ENCODE measurements around the gene IGFBP1.
"Not testable (repeated sequence)": the region's sequence is repeated elsewhere in the genome, so short reads cannot be mapped to it uniquely, and the experiment has no call there.

DNA sequence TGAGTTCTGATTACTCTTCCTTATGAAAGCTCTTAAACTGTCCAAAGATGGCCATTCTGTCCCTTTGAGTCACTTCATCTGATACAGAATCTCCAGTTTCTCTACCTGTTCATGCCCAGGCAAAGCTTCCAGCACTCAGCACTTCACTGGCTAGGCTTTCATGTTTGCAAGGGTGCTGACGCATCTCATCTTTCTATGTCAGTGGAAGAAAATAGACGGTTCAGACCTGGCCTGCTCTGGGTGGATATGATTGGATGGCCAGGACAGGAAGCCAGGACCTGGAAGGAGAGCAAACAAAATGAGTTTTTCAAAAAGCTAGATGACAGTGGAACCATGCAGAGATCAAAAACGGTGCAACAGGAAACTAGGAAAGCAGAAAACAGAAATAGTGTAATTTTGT is 32.6 kb upstream of the IGFBP1 start:
- TF ChIP-seq EP300 (conservative IDR thresholded peaks at IDR 0.05; ENCODE audit: poor library complexity, severe bottlenecking) = not testable (repeated sequence)
- TF ChIP-seq, protein P1, sequence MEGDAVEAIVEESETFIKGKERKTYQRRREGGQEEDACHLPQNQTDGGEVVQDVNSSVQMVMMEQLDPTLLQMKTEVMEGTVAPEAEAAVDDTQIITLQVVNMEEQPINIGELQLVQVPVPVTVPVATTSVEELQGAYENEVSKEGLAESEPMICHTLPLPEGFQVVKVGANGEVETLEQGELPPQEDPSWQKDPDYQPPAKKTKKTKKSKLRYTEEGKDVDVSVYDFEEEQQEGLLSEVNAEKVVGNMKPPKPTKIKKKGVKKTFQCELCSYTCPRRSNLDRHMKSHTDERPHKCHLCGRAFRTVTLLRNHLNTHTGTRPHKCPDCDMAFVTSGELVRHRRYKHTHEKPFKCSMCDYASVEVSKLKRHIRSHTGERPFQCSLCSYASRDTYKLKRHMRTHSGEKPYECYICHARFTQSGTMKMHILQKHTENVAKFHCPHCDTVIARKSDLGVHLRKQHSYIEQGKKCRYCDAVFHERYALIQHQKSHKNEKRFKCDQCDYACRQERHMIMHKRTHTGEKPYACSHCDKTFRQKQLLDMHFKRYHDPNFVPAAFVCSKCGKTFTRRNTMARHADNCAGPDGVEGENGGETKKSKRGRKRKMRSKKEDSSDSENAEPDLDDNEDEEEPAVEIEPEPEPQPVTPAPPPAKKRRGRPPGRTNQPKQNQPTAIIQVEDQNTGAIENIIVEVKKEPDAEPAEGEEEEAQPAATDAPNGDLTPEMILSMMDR (IDR thresholded peaks at IDR 0.05; ENCODE audit: poor library complexity, severe bottlenecking) = not testable (repeated sequence)

All from neural cell (in vitro differentiated cells).